Stomach (tissue), 8 donors: ENCODE measurements around the gene PAQR7. TPM values are rescaled to one million over a fixed set of nuclear protein-coding genes. Genes with fewer than 3 reads are reported as not detected.

Experiments used
- polyA plus RNA-seq, 3 donors: library from polyadenylated mRNA; stranded (reverse); fragments of 200-250 nt; gene quantifications; one replicate each; pipeline ENCODE4 v1.2.3, GENCODE V29; 2013
- small RNA-seq, 4 donors: library from RNA; depleted of rRNA; stranded (forward); fragments of <200 nt; gene quantifications; one replicate each; pipeline ENCODE3, GENCODE V24; 2016
- total RNA-seq, 5 donors: library from RNA; depleted of rRNA; stranded (reverse); fragments of >200 nt; gene quantifications; one replicate each; pipeline versions ENCODE4 v1.1.0 to v1.2.3, GENCODE V29; 2014 to 2016
- donor health status: healthy with polysubstance abuse.
- donor health status: Bipolar disorder and iron deficiency.
- donor health status: healthy.

Gene PAQR7
- total and polyA plus RNA-seq, 8 donors: 1.8 to 10.5 (median 5.4) TPM

Small RNA genes within 50 kb of the gene (small RNA-seq; reads per million reads assigned to genes)
- gene AL033528.1 (0 reads per million in 4 donors), gene RF00019 (0 reads per million in 4 donors), gene SNRPFP2 (0 reads per million in 4 donors)

Other genes with a start within 250 kb of the PAQR7 start
- gene SELENON, start 75.5 kb downstream of the PAQR7 start, total RNA-seq: 10 to 100 TPM in 4 of 5 donors, 1 to 10 TPM in 1; 1.7 to 81.1 (median 18.3) TPM
- 10 to 100 TPM in 2 of 3 donors, 1 to 10 TPM in 1; 9.5 to 29.4 (median 21.7) TPM for gene SELENON, start 75.5 kb downstream of the PAQR7 start, polyA plus RNA-seq
- 100 to 1,000 TPM in 3 of 5 donors, 10 to 100 TPM in 2; 39.3 to 301 (median 107) TPM for gene MTFR1L, start 55.8 kb downstream of the PAQR7 start, total RNA-seq
- gene MTFR1L, start 55.8 kb downstream of the PAQR7 start, polyA plus RNA-seq: 10 to 100 TPM; 41.1 to 52.4 (median 49.5) TPM
- 1 to 10 TPM in 1 of 5 donors, under 1 TPM in 1, not detected in 3; 0.87 to 2.8 TPM for gene AUNIP, start 16.3 kb downstream of the PAQR7 start, total RNA-seq
- gene AUNIP, start 16.3 kb downstream of the PAQR7 start, polyA plus RNA-seq: 1 to 10 TPM in 1 of 3 donors, under 1 TPM in 2; 0.68 to 1.5 (median 1.00) TPM
- 10 to 100 TPM; 25.9 to 74.2 (median 44.6) TPM for gene STMN1, start 30.7 kb upstream of the PAQR7 start, total RNA-seq
- gene STMN1, start 30.7 kb upstream of the PAQR7 start, polyA plus RNA-seq: 100 to 1,000 TPM in 2 of 3 donors, 10 to 100 TPM in 1; 79.0 to 109 (median 108) TPM
- 10 to 100 TPM in 3 of 5 donors, 1 to 10 TPM in 1, under 1 TPM in 1; 0.58 to 25.5 (median 14.9) TPM for gene PAFAH2, start 122.4 kb upstream of the PAQR7 start, total RNA-seq
- 10 to 100 TPM in 2 of 3 donors, 1 to 10 TPM in 1; 6.5 to 13.3 (median 12.8) TPM for gene PAFAH2, start 122.4 kb upstream of the PAQR7 start, polyA plus RNA-seq
- gene EXTL1, start 146.1 kb upstream of the PAQR7 start, total RNA-seq: 10 to 100 TPM in 1 of 5 donors, under 1 TPM in 1, not detected in 3; 0.18 to 26.3 TPM
- under 1 TPM in 2 of 3 donors, not detected in 1; 0.18 to 0.44 TPM for gene EXTL1, start 146.1 kb upstream of the PAQR7 start, polyA plus RNA-seq
- 1 to 10 TPM in 1 of 5 donors, not detected in 4; 2.0 TPM for gene SLC30A2, start 170.4 kb upstream of the PAQR7 start, total RNA-seq
- under 1 TPM in 2 of 3 donors, not detected in 1; 0.30 to 0.46 TPM for gene SLC30A2, start 170.4 kb upstream of the PAQR7 start, polyA plus RNA-seq
- gene TRIM63, start 191.9 kb upstream of the PAQR7 start, total RNA-seq: under 1 TPM in 1 of 5 donors, not detected in 4; 0.37 TPM
- 1 to 10 TPM in 1 of 3 donors, under 1 TPM in 2; 0.40 to 6.0 (median 0.44) TPM for gene TRIM63, start 191.9 kb upstream of the PAQR7 start, polyA plus RNA-seq
- 10 to 100 TPM in 3 of 5 donors, 1 to 10 TPM in 2; 1.8 to 33.8 (median 11.0) TPM for gene PDIK1L, start 236.1 kb upstream of the PAQR7 start, total RNA-seq
- 1 to 10 TPM; 2.6 to 4.1 (median 2.9) TPM for gene PDIK1L, start 236.1 kb upstream of the PAQR7 start, polyA plus RNA-seq